Measurements from ENCODE around the gene MMP11.

Gene MMP11

DNA sequence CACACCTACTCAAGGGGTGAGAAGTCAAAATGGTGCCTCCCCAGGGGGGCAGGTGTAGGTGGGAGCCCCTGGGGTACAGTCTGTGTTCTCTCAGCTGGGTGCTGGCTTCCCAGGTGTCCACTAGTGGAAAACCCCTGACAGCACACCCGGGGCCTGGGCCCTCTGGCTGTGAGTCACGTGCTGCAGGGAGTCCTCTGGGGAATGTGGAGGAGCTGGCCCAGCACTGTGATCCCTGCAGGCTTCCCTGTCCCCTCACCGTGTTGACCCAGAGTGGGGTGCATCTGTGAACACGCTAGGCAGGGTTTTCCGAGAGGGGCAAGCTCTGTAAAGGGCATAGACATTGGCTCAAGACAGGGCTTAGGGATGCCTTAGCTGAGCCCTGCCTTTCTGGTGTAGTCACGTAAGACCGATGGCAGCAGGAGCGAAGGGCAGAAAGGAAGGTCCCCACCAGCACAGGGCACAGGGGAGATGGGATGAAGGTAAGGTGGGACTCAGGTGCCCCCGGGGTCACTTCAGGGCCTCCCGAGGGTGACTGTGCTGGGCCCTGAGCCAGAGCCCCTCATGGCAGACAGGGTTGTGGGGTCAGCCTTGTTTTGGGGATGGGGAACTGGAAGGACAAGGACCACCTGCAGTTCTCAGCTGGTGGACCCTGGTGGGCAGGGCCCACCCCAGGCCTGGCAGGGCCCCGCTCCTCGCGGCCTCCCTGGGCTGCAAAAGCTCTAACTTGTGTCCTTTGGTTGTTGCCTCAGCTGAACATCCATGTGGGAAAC lies 52.0 kb downstream of the MMP11 start:
- Histone ChIP-seq H3K36me3 (ENCODE audit: control insufficient read depth in 2 of 2, insufficient read depth in 2 of 2, low read length in 2 of 2) (peaks cover 46 to 76% of the 10 kb centered on the region in 2 donors), H3K4me1 (ENCODE audit: control insufficient read depth, insufficient read depth, low read length) (no peaks in the 10 kb centered on the region), H3K27ac (ENCODE audit: low read length) (no peak overlapping the region), H3K4me3 (ENCODE audit: low read length in 2 of 2) (no peak overlapping the region), H3K9ac (ENCODE audit: low read length in 2 of 2) (no peak overlapping the region), H3K9me3 (ENCODE audit: control insufficient read depth in 2 of 2, low read length in 2 of 2) (no peaks in the 10 kb centered on the region), H3K27me3 (ENCODE audit: control insufficient read depth in 1 of 2, insufficient read depth in 2 of 2, low read length in 2 of 2) (no peaks in the 10 kb centered on the region)

DNA sequence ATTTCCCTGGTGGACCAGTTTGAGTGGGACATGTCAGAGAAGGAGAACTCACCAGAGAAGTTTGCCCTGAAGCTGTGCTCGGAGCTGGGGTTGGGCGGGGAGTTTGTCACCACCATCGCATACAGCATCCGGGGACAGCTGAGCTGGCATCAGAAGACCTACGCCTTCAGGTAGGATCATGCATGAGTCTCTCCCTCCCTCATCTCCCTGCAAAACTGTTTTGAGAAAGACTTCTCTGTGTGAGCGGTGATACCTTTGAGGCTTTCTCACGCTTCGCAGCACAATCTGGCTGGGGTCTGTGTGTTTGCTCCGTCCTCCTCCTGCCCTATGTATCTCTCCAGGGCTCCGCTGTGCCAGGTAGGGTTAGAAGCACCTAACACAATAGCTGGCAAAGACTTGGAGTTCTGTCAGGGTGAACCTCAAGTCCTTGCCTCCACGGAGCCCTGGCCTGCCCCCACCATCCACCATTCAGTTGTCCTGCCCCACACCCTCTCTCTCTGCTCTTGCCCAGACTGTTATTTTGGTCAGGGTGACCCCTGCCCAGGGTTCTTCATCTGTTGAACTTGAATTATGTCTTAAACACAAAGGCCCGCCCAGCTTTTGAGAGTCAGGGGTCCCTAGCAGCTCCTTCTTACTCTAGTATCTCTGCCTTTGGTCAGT lies 52.7 kb downstream of the MMP11 start:
- no peaks in the 10 kb centered on the region for H3K27me3 ChIP-seq (ENCODE audit: control insufficient read depth in 1 of 2, insufficient read depth in 2 of 2, low read length in 2 of 2)
- peaks cover 46 to 75% of the 10 kb centered on the region in 2 donors for H3K36me3 ChIP-seq (ENCODE audit: control insufficient read depth in 2 of 2, insufficient read depth in 2 of 2, low read length in 2 of 2)
- no peaks in the 10 kb centered on the region for H3K4me1 ChIP-seq (ENCODE audit: control insufficient read depth, insufficient read depth, low read length)
- H3K9ac ChIP-seq (ENCODE audit: low read length in 2 of 2), result no peak overlapping the region
- H3K4me3 ChIP-seq (ENCODE audit: low read length in 2 of 2), result no peak overlapping the region
- no peak overlapping the region for H3K27ac ChIP-seq (ENCODE audit: low read length)
- no peaks in the 10 kb centered on the region for H3K9me3 ChIP-seq (ENCODE audit: control insufficient read depth in 2 of 2, low read length in 2 of 2)

DNA sequence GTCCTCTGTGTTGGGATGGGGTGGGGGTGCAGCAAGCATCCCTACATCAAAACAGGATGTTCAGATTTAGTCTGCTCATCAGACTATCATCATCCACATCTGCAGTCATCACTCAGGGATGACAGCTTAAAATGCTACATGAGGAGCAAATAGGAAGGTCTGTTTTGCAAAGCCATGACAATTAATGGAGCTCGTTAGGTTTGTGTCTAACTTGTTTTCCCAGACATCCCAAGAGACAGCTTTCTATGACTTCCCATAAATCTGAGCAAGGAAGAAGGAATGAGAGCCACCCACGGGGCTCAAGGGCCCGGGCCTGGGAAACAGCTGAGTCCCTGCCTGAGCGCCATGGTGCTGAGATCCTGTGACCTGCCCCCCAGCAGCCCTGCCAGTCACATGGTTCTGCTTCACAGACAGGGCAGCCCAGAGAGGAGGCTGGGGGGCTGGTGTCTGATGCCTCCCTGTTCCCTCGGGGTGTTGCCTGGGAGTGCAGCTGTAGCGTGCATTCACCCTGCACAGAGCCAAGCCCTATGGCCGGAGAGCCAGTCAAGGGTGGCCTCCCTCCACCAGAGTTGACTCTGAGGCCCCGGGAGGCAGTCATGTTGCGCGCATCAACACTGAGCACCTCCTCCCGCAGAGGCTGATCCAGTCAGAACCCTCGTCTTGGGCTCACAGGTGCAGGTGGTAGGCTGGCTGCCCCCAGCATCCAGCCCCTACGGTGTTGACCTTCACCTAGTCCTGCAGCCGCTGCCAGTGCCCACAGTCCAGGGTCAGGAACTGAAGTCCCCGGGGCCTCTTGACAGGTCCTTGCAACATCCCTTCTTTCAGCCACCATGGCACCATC lies 54.1 kb downstream of the MMP11 start:
- no peak overlapping the region for H3K9ac ChIP-seq (ENCODE audit: low read length in 2 of 2)
- H3K27me3 ChIP-seq (ENCODE audit: control insufficient read depth in 1 of 2, insufficient read depth in 2 of 2, low read length in 2 of 2), result no peaks in the 10 kb centered on the region
- H3K4me1 ChIP-seq (ENCODE audit: control insufficient read depth, insufficient read depth, low read length), result peaks cover 2% of the 10 kb centered on the region
- no peak overlapping the region for H3K4me3 ChIP-seq (ENCODE audit: low read length in 2 of 2)
- H3K9me3 ChIP-seq (ENCODE audit: control insufficient read depth in 2 of 2, low read length in 2 of 2), result no peaks in the 10 kb centered on the region
- H3K27ac ChIP-seq (ENCODE audit: low read length), result no peak overlapping the region
- peaks cover 42 to 69% of the 10 kb centered on the region in 2 donors for H3K36me3 ChIP-seq (ENCODE audit: control insufficient read depth in 2 of 2, insufficient read depth in 2 of 2, low read length in 2 of 2)

DNA sequence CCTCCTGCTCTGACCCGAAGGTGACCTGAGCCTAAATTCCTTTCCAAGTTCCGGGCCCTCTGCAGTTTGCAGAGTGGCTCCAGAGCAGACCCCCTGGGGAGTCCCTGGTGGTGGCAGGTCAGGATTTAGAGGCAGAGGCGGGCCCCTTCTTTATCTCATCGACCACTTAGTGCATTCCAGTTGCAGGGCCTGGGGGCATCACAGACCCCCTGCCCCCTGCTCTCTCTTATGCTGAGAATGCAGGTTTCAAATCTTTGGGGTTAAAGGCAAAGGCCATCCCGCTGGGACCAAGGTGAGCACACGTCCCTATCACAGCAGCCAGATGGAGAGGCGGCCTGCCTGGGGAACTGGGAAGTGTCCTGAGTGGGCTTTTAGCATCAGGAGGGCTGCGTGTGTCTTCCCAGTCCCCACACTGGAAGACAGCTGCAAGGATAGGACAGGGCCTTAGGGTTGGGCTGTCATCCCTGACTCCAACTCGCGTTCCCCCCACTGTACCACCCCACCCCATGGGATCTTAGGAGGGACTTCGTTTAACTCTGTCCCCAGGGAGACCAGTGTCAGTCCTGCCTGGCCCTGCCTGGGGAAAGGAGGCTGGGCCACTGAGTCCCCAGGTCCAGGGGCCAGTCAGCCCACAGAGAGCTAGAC lies 54.8 kb downstream of the MMP11 start:
- peaks cover 5% of the 10 kb centered on the region for H3K4me1 ChIP-seq (ENCODE audit: control insufficient read depth, insufficient read depth, low read length)
- no peak overlapping the region for H3K9ac ChIP-seq (ENCODE audit: low read length in 2 of 2)
- H3K27me3 ChIP-seq (ENCODE audit: control insufficient read depth in 1 of 2, insufficient read depth in 2 of 2, low read length in 2 of 2), result no peaks in the 10 kb centered on the region
- no peak overlapping the region for H3K4me3 ChIP-seq (ENCODE audit: low read length in 2 of 2)
- peaks cover 43 to 63% of the 10 kb centered on the region in 2 donors for H3K36me3 ChIP-seq (ENCODE audit: control insufficient read depth in 2 of 2, insufficient read depth in 2 of 2, low read length in 2 of 2)
- H3K9me3 ChIP-seq (ENCODE audit: control insufficient read depth in 2 of 2, low read length in 2 of 2), result no peaks in the 10 kb centered on the region
- H3K27ac ChIP-seq (ENCODE audit: low read length), result no peak overlapping the region

DNA sequence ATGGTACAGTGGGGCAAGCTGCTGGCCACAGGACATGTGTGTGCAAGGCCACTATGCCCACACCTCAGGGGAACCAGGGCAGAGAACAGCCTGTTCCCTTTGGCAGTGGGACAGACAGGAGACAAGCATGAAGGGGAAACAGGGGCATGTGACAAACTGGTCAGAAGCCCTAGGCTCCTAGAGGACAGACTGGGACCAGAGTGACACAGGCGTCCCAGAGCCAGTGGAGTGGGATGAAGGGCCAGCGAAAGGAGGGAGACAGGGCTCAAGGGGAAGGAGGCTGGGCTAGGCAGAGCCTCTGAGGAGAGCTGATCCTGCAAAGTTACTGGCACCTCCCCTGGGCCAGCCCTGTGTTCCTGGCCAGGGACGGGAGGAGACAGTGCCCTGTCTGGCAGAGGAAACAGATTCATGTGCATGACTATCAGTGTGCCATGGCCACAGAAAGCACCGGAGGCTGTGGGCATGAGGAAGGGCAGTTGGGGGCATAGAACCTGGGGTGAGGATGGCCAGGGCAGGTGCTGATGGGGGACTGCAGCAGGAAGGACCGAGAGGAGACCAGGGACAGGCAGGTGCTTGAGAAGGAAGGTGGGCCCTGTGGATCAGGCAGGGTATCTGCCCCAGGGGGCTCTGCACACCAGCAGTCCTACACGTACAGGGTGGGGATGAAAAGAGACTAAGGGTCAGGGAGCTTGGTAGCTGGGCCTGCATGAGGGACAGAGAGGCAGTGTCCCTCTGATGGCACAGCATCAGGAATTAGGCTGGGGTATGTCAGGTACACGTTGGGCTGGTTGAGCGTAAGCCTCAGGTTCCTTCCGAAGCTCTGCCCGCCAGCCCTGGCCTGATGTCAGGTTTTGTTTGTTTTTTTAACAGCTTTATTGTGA lies 56.4 kb downstream of the MMP11 start:
- Histone ChIP-seq H3K9me3 (ENCODE audit: control insufficient read depth in 2 of 2, low read length in 2 of 2) (no peaks in the 10 kb centered on the region), H3K27me3 (ENCODE audit: control insufficient read depth in 1 of 2, insufficient read depth in 2 of 2, low read length in 2 of 2) (no peaks in the 10 kb centered on the region), H3K4me1 (ENCODE audit: control insufficient read depth, insufficient read depth, low read length) (peaks cover 5% of the 10 kb centered on the region), H3K4me3 (ENCODE audit: low read length in 2 of 2) (no peak overlapping the region), H3K9ac (ENCODE audit: low read length in 2 of 2) (no peak overlapping the region), H3K27ac (ENCODE audit: low read length) (no peak overlapping the region), H3K36me3 (ENCODE audit: control insufficient read depth in 2 of 2, insufficient read depth in 2 of 2, low read length in 2 of 2) (peaks cover 37 to 57% of the 10 kb centered on the region in 2 donors)

DNA sequence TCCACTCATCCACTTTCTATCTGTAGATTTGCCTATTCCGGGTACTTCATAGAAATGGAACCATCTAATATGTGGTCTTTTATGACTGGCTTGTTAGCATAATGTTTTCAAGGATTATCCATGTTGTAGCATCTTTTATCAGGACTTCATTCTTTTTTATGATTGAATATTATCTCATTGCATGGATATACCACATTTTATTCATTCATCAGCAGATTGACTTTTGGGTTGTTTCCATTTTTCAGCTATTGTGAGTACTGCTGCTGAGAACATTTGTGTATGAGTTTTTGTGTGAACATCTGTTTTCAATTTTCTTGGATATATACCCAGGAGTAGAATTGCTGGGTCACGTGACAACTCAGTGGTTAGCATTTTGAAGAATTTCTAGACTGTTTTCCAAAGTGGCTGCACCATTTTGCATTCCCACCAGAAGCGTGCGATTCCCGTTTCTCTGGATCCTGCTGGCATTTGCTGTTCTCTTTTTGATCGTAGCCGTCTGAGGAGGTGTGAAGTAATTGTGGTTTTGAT lies 57.3 kb downstream of the MMP11 start:
- Histone ChIP-seq H3K9ac (ENCODE audit: low read length in 2 of 2) (no peak overlapping the region), H3K27me3 (ENCODE audit: control insufficient read depth in 1 of 2, insufficient read depth in 2 of 2, low read length in 2 of 2) (no peaks in the 10 kb centered on the region), H3K36me3 (ENCODE audit: control insufficient read depth in 2 of 2, insufficient read depth in 2 of 2, low read length in 2 of 2) (peaks cover 37 to 49% of the 10 kb centered on the region in 2 donors), H3K4me1 (ENCODE audit: control insufficient read depth, insufficient read depth, low read length) (peaks cover 10% of the 10 kb centered on the region), H3K9me3 (ENCODE audit: control insufficient read depth in 2 of 2, low read length in 2 of 2) (no peaks in the 10 kb centered on the region), H3K4me3 (ENCODE audit: low read length in 2 of 2) (no peak overlapping the region), H3K27ac (ENCODE audit: low read length) (no peak overlapping the region)

DNA sequence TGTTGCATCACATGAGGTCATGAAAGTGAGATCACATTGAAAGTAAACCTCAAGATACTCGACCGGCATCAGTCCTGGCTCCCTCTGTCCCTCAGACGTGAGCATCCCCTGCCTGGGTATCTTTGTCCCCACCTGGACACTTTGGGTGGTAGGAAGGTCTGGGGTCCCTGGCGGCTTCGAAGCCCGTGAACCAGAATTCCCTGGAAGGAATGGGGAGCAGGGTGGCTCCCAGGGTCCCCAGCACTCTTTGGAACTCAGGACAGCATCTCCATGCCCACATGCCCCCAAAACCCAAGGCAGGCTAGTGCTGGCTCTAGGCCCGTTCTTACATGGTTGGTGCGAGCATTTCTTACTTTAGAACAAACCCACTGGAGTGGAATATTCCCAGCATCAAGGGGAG lies 58.6 kb downstream of the MMP11 start:
- peaks cover 15% of the 10 kb centered on the region for H3K4me1 ChIP-seq (ENCODE audit: control insufficient read depth, insufficient read depth, low read length)
- H3K36me3 ChIP-seq (ENCODE audit: control insufficient read depth in 2 of 2, insufficient read depth in 2 of 2, low read length in 2 of 2), result peaks cover 30 to 42% of the 10 kb centered on the region in 2 donors
- H3K9me3 ChIP-seq (ENCODE audit: control insufficient read depth in 2 of 2, low read length in 2 of 2), result no peaks in the 10 kb centered on the region
- no peak overlapping the region for H3K27ac ChIP-seq (ENCODE audit: low read length)
- no peaks in the 10 kb centered on the region for H3K27me3 ChIP-seq (ENCODE audit: control insufficient read depth in 1 of 2, insufficient read depth in 2 of 2, low read length in 2 of 2)
- no peak overlapping the region for H3K4me3 ChIP-seq (ENCODE audit: low read length in 2 of 2)
- no peak overlapping the region for H3K9ac ChIP-seq (ENCODE audit: low read length in 2 of 2)

DNA sequence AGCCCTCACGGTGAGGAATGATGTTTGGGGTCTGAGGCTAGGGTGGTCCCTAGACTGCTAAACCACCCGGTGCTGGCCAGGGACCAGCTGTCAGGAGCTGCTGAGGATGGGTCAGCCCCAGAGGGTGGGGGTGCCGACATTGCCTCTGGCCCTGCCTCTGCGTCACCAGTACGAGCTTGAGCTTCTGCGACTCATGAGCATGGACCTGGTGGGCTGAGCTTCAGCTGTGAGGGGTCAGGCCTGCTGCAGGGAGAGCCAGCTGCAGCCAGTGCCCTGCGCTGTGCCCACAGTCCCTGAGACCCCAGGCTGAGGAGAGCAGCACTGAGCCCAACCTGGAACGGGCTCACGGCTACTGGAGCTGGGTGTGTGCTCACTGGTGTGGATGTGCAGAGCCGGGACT lies 59.1 kb downstream of the MMP11 start:
- H3K4me3 ChIP-seq (ENCODE audit: low read length in 2 of 2), result no peak overlapping the region
- peaks cover 25 to 37% of the 10 kb centered on the region in 2 donors for H3K36me3 ChIP-seq (ENCODE audit: control insufficient read depth in 2 of 2, insufficient read depth in 2 of 2, low read length in 2 of 2)
- no peak overlapping the region for H3K27ac ChIP-seq (ENCODE audit: low read length)
- no peak overlapping the region for H3K9ac ChIP-seq (ENCODE audit: low read length in 2 of 2)
- no peaks in the 10 kb centered on the region for H3K9me3 ChIP-seq (ENCODE audit: control insufficient read depth in 2 of 2, low read length in 2 of 2)
- peaks cover 15% of the 10 kb centered on the region for H3K4me1 ChIP-seq (ENCODE audit: control insufficient read depth, insufficient read depth, low read length)
- H3K27me3 ChIP-seq (ENCODE audit: control insufficient read depth in 1 of 2, insufficient read depth in 2 of 2, low read length in 2 of 2), result no peaks in the 10 kb centered on the region

DNA sequence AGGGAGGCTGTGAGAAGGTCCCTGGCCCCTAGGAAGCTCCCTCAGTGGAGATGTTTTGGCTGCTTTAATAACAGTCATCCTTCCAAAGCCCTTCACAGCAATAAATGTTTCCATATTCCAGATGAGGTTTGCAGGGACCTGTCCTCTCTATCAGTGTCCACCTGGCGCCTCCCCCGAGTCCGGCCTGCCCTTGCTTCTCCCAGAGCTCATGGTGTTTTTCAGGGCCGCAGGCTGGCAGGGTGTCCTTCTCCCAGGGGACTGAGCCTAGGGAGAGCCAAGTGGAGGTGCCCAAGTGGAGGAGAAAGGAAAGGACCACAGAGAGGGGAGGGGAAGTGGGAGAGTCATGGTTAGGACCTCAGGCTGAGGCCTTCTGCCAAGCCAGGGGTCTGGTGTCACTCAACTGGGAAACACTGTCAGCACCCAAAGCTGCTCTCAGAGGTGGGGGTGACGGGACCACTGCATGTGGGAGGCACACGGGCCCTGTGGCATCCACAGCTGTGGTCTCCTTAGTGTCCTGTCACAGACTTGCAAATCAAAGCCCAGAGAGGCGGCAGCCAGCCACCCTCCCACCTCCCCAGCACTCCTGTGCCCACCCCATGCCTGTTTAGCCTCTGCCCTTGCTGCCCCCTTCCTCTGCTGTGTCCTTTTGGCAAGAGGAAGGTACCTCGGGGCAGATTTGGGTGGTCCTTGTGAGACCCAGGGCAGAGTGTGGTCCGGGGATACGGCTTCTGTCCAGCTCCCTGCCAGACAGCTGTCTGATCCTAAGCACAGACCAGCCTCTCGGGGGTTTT lies 59.8 kb downstream of the MMP11 start:
- H3K4me1 ChIP-seq (ENCODE audit: control insufficient read depth, insufficient read depth, low read length), result peaks cover 15% of the 10 kb centered on the region

More for the DNA sequence above, 59.8 kb downstream of the MMP11 start:
- no peaks in the 10 kb centered on the region for H3K9me3 ChIP-seq (ENCODE audit: control insufficient read depth in 2 of 2, low read length in 2 of 2)
- no peak overlapping the region for H3K9ac ChIP-seq (ENCODE audit: low read length in 2 of 2)
- peaks cover 19 to 31% of the 10 kb centered on the region in 2 donors for H3K36me3 ChIP-seq (ENCODE audit: control insufficient read depth in 2 of 2, insufficient read depth in 2 of 2, low read length in 2 of 2)
- no peaks in the 10 kb centered on the region for H3K27me3 ChIP-seq (ENCODE audit: control insufficient read depth in 1 of 2, insufficient read depth in 2 of 2, low read length in 2 of 2)
- H3K27ac ChIP-seq (ENCODE audit: low read length), result no peak overlapping the region
- no peak overlapping the region for H3K4me3 ChIP-seq (ENCODE audit: low read length in 2 of 2)

Measured in stomach smooth muscle (tissue), 2 donors.